Lower leg skin (tissue), 3 donors: Measurements from ENCODE around the gene GPR151.

Source experiments
- POLR2A ChIP-seq, 2 donors: fragments of 450-650 bp; IDR thresholded peaks; one replicate each; pipeline ENCODE4 v1.6.1; 2016 to 2017; ENCODE audit warnings: antibody characterized with exemption in 2 of 2, mild to moderate bottlenecking in 1 of 2, moderate library complexity in 1 of 2
- TF ChIP-seq, protein P1 (sequence below), 3 donors: fragments of 450-650 bp; IDR thresholded peaks; one replicate each; pipeline ENCODE4 v1.5.1; 2016; ENCODE audit warnings: antibody characterized with exemption in 3 of 3, mild to moderate bottlenecking in 3 of 3, moderate library complexity in 2 of 3

DNA sequence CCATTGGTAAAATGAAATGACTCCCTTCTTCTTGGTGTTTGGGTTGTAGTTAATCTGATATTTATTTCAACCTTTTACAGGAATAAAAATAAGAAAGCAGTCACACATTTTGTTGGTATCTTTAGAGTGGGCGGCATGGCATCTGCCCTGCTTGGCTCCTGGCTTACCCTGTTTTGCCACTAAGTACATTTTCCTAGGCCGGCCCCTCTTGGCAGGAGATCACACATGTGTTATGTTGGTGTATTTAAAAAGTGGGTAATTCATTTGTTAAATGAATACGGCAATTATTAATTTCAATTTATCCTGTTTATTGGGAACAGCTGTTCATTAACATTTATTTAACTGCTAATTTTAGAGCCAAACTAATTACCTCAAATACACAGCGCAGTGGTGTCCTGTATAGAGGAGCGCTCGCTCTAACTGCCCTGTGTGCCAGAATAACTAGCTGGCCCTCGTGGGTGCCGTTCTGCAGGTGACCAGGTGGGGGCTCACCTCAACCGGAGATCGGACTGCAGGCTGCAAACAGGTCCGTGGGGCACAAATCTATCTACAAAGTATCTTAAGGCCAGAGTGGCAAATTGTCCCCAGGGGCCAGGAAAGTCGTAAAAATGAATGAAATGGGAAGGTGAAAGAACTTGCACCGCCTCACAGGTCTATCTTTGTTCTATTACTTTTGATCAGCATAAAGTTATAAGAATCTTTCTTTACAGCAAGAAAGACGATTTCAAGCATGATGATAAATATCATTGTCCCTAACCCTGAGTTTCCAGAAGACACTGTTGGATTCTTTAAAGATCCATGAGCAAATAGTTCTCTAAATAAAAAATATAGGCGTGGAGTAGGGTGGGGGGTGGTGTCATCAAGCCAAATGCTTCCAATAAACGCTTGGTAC lies 26.2 kb upstream of the GPR151 start:
- TF ChIP-seq, protein P1, sequence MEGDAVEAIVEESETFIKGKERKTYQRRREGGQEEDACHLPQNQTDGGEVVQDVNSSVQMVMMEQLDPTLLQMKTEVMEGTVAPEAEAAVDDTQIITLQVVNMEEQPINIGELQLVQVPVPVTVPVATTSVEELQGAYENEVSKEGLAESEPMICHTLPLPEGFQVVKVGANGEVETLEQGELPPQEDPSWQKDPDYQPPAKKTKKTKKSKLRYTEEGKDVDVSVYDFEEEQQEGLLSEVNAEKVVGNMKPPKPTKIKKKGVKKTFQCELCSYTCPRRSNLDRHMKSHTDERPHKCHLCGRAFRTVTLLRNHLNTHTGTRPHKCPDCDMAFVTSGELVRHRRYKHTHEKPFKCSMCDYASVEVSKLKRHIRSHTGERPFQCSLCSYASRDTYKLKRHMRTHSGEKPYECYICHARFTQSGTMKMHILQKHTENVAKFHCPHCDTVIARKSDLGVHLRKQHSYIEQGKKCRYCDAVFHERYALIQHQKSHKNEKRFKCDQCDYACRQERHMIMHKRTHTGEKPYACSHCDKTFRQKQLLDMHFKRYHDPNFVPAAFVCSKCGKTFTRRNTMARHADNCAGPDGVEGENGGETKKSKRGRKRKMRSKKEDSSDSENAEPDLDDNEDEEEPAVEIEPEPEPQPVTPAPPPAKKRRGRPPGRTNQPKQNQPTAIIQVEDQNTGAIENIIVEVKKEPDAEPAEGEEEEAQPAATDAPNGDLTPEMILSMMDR (IDR thresholded peaks at IDR 0.05), result no peak
- no peak for TF ChIP-seq POLR2A (IDR thresholded peaks at IDR 0.05)
